ENCODE data around the gene ACOT12. TPM values are rescaled to one million over a fixed set of nuclear protein-coding genes. Genes with fewer than 3 reads are reported as not detected.

The ACOT12 gene
- total and polyA plus RNA-seq, 8 donors, result 0.06 to 0.44 (median 0.40) TPM; not detected in 5

- FAIRE-seq, result no peak
- peaks cover 0 to 3% (median 0%) of the 10 kb centered on the region in 3 donors for H3K4me1 ChIP-seq
- no peak for DNase-seq
- ATAC-seq, result no peak
- H3K9me3 ChIP-seq, result no peaks in the 10 kb centered on the region
- TF ChIP-seq, protein P1, sequence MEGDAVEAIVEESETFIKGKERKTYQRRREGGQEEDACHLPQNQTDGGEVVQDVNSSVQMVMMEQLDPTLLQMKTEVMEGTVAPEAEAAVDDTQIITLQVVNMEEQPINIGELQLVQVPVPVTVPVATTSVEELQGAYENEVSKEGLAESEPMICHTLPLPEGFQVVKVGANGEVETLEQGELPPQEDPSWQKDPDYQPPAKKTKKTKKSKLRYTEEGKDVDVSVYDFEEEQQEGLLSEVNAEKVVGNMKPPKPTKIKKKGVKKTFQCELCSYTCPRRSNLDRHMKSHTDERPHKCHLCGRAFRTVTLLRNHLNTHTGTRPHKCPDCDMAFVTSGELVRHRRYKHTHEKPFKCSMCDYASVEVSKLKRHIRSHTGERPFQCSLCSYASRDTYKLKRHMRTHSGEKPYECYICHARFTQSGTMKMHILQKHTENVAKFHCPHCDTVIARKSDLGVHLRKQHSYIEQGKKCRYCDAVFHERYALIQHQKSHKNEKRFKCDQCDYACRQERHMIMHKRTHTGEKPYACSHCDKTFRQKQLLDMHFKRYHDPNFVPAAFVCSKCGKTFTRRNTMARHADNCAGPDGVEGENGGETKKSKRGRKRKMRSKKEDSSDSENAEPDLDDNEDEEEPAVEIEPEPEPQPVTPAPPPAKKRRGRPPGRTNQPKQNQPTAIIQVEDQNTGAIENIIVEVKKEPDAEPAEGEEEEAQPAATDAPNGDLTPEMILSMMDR (IDR thresholded peaks at IDR 0.05), result no peak
- H3K27ac ChIP-seq, result no peak overlapping the region
- H3K4me3 ChIP-seq, result no peak overlapping the region
- WGBS, 2 donors, result 69 to 81% methylated on average over 4 of the region's 4 CpGs
- no peaks in the 10 kb centered on the region for H3K36me3 ChIP-seq
- H3K27me3 ChIP-seq, result no peaks in the 10 kb centered on the region
- intact Hi-C loops (cut with DNase I), result no loop called here
These were observed 33.3 kb downstream of the ACOT12 start for GRCh38 chr5:81360640-81361039.

DNA sequence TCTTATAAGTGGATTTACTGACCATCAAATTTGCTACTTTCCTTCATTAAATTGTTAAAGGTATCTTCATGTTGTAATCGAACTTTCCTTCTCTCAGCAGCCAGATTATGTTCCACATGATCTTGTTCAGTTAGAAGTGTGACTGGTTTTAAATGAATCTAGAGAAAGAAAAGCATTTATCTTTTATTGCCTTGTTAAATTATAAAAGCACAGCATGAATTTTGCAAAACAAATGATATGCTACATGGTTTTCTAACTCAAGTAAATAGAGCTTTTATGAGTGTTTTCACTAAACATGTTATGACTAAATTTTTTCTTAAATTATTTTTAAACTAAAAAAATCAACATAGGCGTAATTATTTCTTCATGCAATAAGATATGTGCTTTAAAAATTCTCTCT lies 34.1 kb downstream of the ACOT12 start:
- WGBS, 2 donors, result 53 to 65% methylated on average over 2 of the region's 2 CpGs
- Histone ChIP-seq H3K27me3 (no peaks in the 10 kb centered on the region), H3K4me3 (no peak overlapping the region), H3K27ac (no peak overlapping the region), H3K9me3 (no peaks in the 10 kb centered on the region), H3K36me3 (no peaks in the 10 kb centered on the region), H3K4me1 (peaks cover 0 to 3% (median 0%) of the 10 kb centered on the region in 3 donors)
- TF ChIP-seq, protein P1 (IDR thresholded peaks at IDR 0.05), result no peak
- DNase-seq (no peak), ATAC-seq (no peak), FAIRE-seq (no peak)
- intact Hi-C loops (cut with DNase I), result no loop called here

GRCh38 chr5:81359108-81359507 lies 34.8 kb downstream of the ACOT12 start:
- H3K36me3 ChIP-seq, result no peaks in the 10 kb centered on the region
- TF ChIP-seq, protein P1 (IDR thresholded peaks at IDR 0.05), result no peak
- peaks cover 0 to 3% (median 0%) of the 10 kb centered on the region in 3 donors for H3K4me1 ChIP-seq
- FAIRE-seq (no peak), ATAC-seq (no peak), DNase-seq (no peak)
- no peaks in the 10 kb centered on the region for H3K9me3 ChIP-seq
- WGBS, 2 donors, result 52 to 57% methylated on average over 5 of the region's 5 CpGs
- no peak overlapping the region for H3K4me3 ChIP-seq
- no peaks in the 10 kb centered on the region for H3K27me3 ChIP-seq
- no peak overlapping the region for H3K27ac ChIP-seq
- intact Hi-C loops (cut with DNase I), result no loop called here

DNA sequence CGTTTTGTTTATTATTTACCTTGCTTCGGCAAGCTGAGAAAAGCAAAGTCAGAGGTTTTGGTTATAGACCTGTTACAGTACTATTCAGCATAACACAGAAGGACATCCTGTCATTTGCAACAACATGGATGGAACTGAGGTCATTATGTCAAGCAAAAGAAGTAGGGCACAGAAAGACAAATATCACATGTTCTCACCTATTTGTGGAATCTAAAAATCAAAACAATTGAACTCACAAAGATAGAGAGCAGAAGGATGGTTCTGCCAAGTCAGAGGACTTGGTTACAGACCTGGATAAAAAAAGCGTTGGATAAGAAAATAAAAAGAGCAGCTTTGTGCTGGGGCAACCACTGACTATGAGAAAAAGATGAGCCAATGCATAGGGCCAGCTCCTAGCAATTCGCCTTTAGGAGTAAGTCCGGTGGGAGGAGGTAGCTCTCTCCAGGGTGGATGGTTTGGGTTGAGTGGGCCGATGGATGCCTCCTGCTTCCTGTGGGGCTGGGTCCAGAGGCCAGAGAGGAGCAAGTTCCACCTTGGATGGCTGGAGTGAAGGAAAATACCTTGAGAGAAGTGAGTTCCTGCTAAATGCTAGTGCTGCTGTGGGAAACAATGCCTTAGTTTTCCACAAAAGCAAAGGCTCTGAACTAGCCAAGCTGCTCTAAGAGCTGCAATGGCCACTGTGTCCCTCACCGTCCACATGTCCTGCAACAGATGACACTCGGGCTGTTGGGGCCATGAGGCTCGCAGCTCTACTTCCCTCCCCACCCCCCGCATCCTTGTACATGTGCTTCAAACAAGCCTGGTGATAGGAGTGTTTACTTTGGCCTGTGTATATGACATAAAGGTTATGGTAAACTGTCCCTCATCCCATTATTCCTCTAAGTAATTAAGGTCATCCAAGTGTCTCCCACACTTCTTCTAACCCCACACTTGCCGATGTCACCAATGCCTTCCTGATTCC lies 38.4 kb downstream of the ACOT12 start:
- 68 to 72% methylated on average over 11 of the region's 11 CpGs for WGBS, 2 donors
- TF ChIP-seq, protein P1 (IDR thresholded peaks at IDR 0.05), result no peak
- FAIRE-seq (no peak), DNase-seq (no peak), ATAC-seq (no peak)
- H3K4me1 ChIP-seq, result no peaks in the 10 kb centered on the region
- no peaks in the 10 kb centered on the region for H3K27me3 ChIP-seq
- H3K9me3 ChIP-seq, result no peaks in the 10 kb centered on the region
- intact Hi-C loops (cut with DNase I), result no loop called here
- H3K27ac ChIP-seq, result no peak overlapping the region
- H3K4me3 ChIP-seq, result no peak overlapping the region
- no peaks in the 10 kb centered on the region for H3K36me3 ChIP-seq

GRCh38 chr5:81354093-81354492 lies 39.8 kb downstream of the ACOT12 start:
- TF ChIP-seq, protein P1 (IDR thresholded peaks at IDR 0.05), result no peak
- Histone ChIP-seq H3K27me3 (no peaks in the 10 kb centered on the region), H3K4me1 (no peaks in the 10 kb centered on the region), H3K4me3 (no peak overlapping the region), H3K36me3 (no peaks in the 10 kb centered on the region), H3K27ac (no peak overlapping the region), H3K9me3 (no peaks in the 10 kb centered on the region)
- intact Hi-C loops (cut with DNase I), result no loop called here
- 47 to 51% methylated on average over 2 of the region's 2 CpGs for WGBS, 2 donors
- DNase-seq (no peak), ATAC-seq (no peak), FAIRE-seq (no peak)
